Ectodermal cell (in vitro differentiated cells): ENCODE results near the gene FXN.

Experiments used
- H3K27ac ChIP-seq: 2 replicates; pipeline ENCODE4 v1.7.0; 2013; ENCODE audit warnings: mild to moderate bottlenecking, low read depth, low read length; ENCODE audit not compliant: insufficient read depth, poor library complexity, severe bottlenecking
- H3K27me3 ChIP-seq: 2 replicates; pipeline ENCODE4 v1.7.0; 2013; ENCODE audit warnings: mild to moderate bottlenecking, low read length; ENCODE audit not compliant: insufficient read depth, control insufficient read depth, poor library complexity, severe bottlenecking
- H3K36me3 ChIP-seq: one replicate; pipeline ENCODE4 v1.7.0; 2013; ENCODE audit warnings: low read length; ENCODE audit not compliant: control insufficient read depth, insufficient read depth
- H3K4me1 ChIP-seq: one replicate; pipeline ENCODE4 v1.7.0; 2013; ENCODE audit warnings: low read length; ENCODE audit not compliant: control insufficient read depth, insufficient read depth
- H3K4me3 ChIP-seq: 2 replicates; pipeline ENCODE4 v1.7.0; 2013; ENCODE audit warnings: low read depth, low read length, control low read depth; ENCODE audit not compliant: insufficient read depth
- H3K9me3 ChIP-seq: 2 replicates; pipeline ENCODE4 v1.7.0; 2013; ENCODE audit warnings: mild to moderate bottlenecking, low read length, moderate library complexity; ENCODE audit not compliant: control insufficient read depth
- WGBS, 2 experiments: methylation state at CpG; one replicate each; pipeline ENCODE4 v1.1.7; 2013; ENCODE audit warnings: missing lambda C conversion rate in 2 of 2; 5-methylcytosine and 5-hydroxymethylcytosine counted together

FXN gene

GRCh38 chr9:69118656-69119055 lies 83.1 kb downstream of the FXN start:
- peaks cover 18% of the 10 kb centered on the region for H3K27me3 ChIP-seq
- no peaks in the 10 kb centered on the region for H3K4me1 ChIP-seq
- no peaks in the 10 kb centered on the region for H3K9me3 ChIP-seq
- no peak overlapping the region for H3K4me3 ChIP-seq
- no peak overlapping the region for H3K27ac ChIP-seq
- WGBS, 2 experiments = 85 to 87% methylated on average over 11 of the region's 11 CpGs
- no peaks in the 10 kb centered on the region for H3K36me3 ChIP-seq

- Histone ChIP-seq H3K4me1 (no peaks in the 10 kb centered on the region), H3K27me3 (peaks cover 18% of the 10 kb centered on the region), H3K36me3 (no peaks in the 10 kb centered on the region), H3K9me3 (no peaks in the 10 kb centered on the region), H3K27ac (peak overlapping the region; percentile 69), H3K4me3 (peak overlapping the region; percentile 66)
- WGBS, 2 experiments = 3 to 5% methylated on average over 22 to 27 of the region's 27 CpGs
These were observed 85.0 kb downstream of the FXN start for GRCh38 chr9:69120380-69121154.

- H3K27me3 ChIP-seq = peaks cover 18% of the 10 kb centered on the region
- no peaks in the 10 kb centered on the region for H3K9me3 ChIP-seq
- peak overlapping the region; percentile 66 for H3K4me3 ChIP-seq
- WGBS, 2 experiments = 0% methylated on average over 83 to 86 of the region's 86 CpGs
- no peaks in the 10 kb centered on the region for H3K36me3 ChIP-seq
- no peaks in the 10 kb centered on the region for H3K4me1 ChIP-seq
- peak overlapping the region; percentile 69 for H3K27ac ChIP-seq
These were observed 85.9 kb downstream of the FXN start for GRCh38 chr9:69121155-69122081.

- 0% methylated on average over 28 of the region's 28 CpGs for WGBS, 2 experiments
- Histone ChIP-seq H3K4me3 (peak overlapping the region; percentile 66), H3K36me3 (no peaks in the 10 kb centered on the region), H3K4me1 (no peaks in the 10 kb centered on the region), H3K9me3 (no peaks in the 10 kb centered on the region), H3K27ac (peak overlapping the region; percentile 16), H3K27me3 (peaks cover 18% of the 10 kb centered on the region)
These were observed 86.6 kb downstream of the FXN start for GRCh38 chr9:69122082-69122548.

- Histone ChIP-seq H3K27ac (no peak overlapping the region), H3K27me3 (peaks cover 18% of the 10 kb centered on the region), H3K36me3 (no peaks in the 10 kb centered on the region), H3K4me3 (peak overlapping the region; percentile 66), H3K4me1 (no peaks in the 10 kb centered on the region), H3K9me3 (no peaks in the 10 kb centered on the region)
- WGBS, 2 experiments = 10 to 13% methylated on average over 16 of the region's 16 CpGs
These were observed 87.1 kb downstream of the FXN start for GRCh38 chr9:69122549-69123141.

GRCh38 chr9:69130456-69131441 lies 95.2 kb downstream of the FXN start:
- no peak overlapping the region for H3K4me3 ChIP-seq
- no peak overlapping the region for H3K27ac ChIP-seq
- H3K27me3 ChIP-seq = no peaks in the 10 kb centered on the region
- H3K4me1 ChIP-seq = no peaks in the 10 kb centered on the region
- H3K36me3 ChIP-seq = no peaks in the 10 kb centered on the region
- 80% methylated on average over 16 of the region's 16 CpGs for WGBS, 2 experiments
- H3K9me3 ChIP-seq = no peaks in the 10 kb centered on the region

- H3K27me3 ChIP-seq = no peaks in the 10 kb centered on the region
- 96 to 98% methylated on average over 1 of the region's 1 CpG for WGBS, 2 experiments
- no peak overlapping the region for H3K27ac ChIP-seq
- H3K36me3 ChIP-seq = no peaks in the 10 kb centered on the region
- no peak overlapping the region for H3K4me3 ChIP-seq
- no peaks in the 10 kb centered on the region for H3K4me1 ChIP-seq
- H3K9me3 ChIP-seq = no peaks in the 10 kb centered on the region
These were observed 96.1 kb downstream of the FXN start for GRCh38 chr9:69131682-69132081.

- H3K4me3 ChIP-seq = no peak overlapping the region
- no peaks in the 10 kb centered on the region for H3K9me3 ChIP-seq
- no peak overlapping the region for H3K27ac ChIP-seq
These were observed 96.8 kb downstream of the FXN start for GRCh38 chr9:69132361-69132760.

GRCh38 chr9:69134412-69134811 lies 98.9 kb downstream of the FXN start:
- no peak overlapping the region for H3K4me3 ChIP-seq
- no peak overlapping the region for H3K27ac ChIP-seq
- no peaks in the 10 kb centered on the region for H3K4me1 ChIP-seq
- WGBS, 2 experiments = 94 to 95% methylated on average over 6 of the region's 6 CpGs
- H3K27me3 ChIP-seq = no peaks in the 10 kb centered on the region
- H3K36me3 ChIP-seq = no peaks in the 10 kb centered on the region
- no peaks in the 10 kb centered on the region for H3K9me3 ChIP-seq

More at GRCh38 chr9:69132361-69132760, 96.8 kb downstream of the FXN start:
- no peaks in the 10 kb centered on the region for H3K4me1 ChIP-seq
- WGBS, 2 experiments = 97% methylated on average over 4 of the region's 4 CpGs
- H3K27me3 ChIP-seq = no peaks in the 10 kb centered on the region
- no peaks in the 10 kb centered on the region for H3K36me3 ChIP-seq
